Activated CD4-positive, alpha-beta T cell treated with anti-CD3 and anti-CD28 coated beads for 4 hours (primary cell): ENCODE measurements around the gene MAN1A1.
"Not testable (repeated sequence)": the region's sequence is repeated elsewhere in the genome, so short reads cannot be mapped to it uniquely, and the experiment has no call there.

Experiments used
- DNase-seq, 2 donors: peaks; one replicate each; pipeline ENCODE4 v3.0.0-alpha.2; 2020

The MAN1A1 gene

DNA sequence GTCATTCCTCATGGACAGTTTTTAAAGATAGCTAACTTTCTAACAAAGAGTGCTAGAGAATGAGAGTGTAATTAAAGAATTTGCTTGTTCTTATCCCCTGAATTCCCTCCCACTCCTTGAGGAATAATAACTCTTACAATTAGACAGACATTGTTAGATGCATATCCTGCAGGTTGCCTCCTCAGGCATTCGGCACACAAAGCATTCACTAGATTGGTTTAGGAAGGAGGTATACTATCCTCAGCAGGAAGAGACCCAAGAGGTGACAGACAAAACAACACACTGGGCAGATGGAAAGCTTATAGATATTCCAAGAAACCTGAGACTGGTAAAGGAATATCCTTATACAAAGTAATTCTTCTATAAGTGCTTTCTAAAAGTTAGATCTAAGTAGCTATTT, 162.0 kb downstream of the MAN1A1 start:
- DNase-seq: no peak

DNA sequence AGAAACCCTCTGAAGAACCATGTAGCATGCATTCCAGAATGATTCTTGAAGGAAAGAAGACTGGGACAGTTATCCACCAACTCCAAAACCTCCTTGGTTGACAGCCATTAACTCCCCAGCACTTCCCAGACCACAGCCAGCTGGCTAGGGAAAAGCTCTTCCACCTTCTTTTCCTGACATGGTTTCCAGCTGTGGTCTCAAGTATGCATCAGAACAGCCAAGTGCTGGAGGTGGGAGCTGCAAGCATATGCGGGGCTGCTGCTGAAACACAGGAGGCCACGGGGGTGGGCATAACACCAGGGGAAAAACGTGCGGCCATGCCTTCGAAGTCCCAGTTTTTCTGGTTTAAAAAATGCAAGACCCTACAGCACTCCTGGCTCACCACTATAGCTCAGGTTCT, 163.1 kb downstream of the MAN1A1 start:
- DNase-seq: no peak

DNA sequence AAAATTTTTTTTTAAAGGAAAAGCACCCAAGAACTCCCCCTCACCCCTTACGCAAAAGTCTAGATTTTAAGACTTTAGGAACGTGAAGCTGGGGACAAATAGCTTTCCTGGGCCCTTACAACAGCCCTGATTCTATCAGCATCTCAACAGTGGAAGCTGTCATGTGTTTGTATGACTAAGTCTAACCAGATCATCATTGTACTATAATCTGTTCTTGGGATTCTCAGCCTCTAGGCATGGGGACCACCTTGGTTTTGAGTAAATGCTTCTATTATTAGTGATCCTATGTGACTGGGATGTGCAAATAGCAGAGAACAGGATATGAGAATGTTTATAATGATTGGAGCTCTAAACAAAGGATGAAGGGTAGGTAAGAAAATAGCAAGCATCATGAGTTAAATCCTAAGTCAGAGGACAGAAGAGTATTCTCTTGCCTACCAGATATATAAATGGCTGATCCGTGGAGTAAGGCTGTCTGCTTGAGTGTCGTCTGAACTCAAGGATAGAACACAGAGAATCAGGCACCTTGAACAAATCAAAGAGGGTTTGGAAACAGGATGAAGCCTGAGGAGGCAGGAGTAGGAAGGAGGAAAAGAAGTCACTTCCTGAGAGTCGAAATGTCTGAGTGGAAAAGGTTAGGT, 165.4 kb downstream of the MAN1A1 start:
- no peak for DNase-seq

DNA sequence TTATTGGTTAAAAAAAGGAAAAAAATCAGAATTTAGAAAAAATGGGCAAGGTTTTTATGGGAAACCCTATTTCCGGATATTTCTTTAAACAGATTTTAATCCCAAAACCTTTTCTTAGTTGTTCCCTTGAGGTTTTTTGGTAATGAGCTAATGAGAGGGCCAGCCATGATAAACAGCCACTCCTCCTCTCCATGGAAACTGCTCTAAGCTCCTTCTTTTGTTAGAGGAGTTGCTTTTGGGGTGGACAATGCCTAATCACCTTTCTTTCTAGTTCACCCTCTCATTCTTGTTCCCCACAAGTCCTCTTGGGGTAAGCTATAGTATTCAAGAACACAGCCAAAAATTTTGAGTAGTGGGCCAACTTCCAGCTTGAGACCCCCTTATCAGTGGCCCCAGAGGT, 166.1 kb downstream of the MAN1A1 start:
- DNase-seq: no peak

DNA sequence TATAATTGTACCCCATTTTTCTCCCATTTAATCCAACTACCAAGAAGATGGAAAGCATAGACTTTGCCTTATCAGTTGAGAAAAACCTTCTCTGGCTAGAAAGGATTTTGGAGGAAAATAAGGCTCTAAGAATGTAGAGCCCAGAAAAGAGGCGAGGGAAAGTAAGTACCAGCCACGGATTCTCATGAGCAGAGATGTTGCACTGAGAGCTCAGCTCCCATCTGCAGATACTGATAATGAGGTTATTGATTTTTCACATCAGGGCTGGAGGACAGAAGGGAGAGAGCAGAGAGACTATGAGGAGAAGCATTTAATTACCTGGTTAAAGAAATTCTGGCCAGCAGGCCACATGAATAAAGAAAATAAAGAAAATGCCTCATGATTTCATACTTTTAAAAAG, 166.7 kb downstream of the MAN1A1 start:
- no peak for DNase-seq

DNA sequence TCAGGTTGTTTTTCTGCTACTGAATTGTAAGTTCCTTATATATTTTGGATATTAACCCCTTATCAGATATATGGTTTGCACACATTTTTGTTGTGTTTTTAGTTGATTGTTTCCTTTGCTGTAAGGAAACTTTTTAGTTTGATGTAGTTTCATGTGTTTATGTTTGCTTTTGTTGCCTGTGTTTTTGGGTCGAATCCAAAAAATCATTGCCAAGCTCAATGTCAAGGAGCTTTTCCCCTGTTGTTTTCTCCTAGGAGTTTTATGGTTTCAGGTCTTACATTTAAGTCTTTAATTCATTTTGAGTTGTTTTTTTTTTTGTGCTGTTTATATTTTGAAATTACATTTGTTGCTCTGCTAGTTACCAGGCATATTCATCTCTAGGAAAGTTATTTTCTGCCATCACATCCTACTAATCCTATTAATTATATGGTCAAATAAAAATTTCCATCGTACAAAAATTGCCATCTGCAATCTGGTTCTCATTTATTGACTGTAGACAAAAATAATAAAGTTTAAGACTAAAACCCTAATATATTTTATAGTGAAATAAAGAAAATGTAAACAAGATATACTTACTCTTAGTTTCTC, 167.3 kb downstream of the MAN1A1 start:
- no peak for DNase-seq

DNA sequence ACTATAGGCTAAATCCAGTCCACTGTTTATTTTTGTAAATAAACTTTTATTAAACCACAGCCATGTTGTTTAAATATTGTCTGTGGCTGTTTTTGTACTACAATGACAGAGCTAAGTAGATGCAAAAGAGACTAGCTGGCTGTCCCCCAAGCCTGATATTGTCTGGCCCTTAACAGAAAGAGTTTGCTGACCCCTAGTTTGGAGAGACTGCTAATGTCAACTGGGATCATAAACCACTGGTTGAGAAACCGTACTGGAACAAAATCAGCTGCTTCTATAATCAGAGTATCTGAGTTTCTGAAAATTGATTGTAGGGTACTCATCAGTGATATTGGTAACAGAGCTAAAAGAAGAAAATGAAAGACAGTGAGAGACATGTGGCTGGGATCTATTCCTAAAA, 168.5 kb downstream of the MAN1A1 start:
- DNase-seq: no peak

DNA sequence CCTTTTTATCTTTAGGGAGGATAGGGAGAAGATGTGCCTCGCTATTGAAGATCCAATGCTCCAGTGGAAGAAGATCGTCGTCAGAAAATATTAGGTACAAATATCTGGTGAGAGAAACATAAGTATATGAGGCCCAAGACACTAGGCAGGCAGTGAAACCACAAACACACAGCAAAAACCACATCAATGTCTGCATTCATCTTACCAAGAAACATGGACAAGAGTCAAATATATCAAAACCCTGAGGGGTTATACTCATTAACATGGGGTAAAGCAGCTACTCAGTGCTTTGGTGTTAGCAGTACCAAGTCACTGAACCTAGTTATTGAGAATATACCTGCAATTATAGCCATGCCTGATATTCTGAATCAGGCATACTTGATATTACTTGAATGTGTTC, 169.7 kb downstream of the MAN1A1 start:
- no peak for DNase-seq

DNA sequence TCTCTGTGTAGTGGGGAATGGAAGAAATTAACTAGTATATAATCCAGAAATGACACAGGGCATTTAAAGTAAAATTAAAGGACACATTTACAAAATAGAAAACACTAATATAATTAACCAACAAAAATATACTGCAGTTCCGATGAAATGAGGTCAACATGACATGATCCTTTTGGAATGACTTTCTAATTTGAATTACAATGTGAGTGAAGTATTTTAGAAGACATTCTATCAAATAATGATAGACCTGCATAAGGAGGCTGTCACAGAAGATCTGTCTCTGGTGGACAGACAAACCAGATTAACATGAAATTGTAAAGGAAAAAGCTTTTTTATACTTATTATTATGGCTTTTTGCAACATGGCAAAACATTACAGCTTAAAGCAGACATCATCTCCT, 170.5 kb downstream of the MAN1A1 start:
- DNase-seq: no peak

DNA sequence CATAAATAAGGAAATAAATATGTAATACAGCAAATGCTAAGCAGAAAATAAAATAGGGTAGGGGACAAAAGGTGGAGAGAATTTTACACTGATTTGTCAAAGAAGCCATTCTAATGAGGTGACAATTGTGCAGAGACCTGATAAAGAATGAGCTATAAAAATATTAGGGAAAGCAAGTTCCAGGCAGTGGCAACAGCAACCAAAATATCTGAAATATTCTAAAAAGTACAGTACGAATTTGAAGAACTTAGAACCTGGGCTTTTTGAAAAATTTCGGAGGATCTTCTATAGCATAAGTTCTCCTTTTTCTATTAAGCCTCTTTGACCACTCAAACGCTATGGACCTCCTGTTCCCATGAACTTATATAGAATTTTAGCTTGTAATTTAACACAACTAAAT, 173.1 kb downstream of the MAN1A1 start:
- no peak for DNase-seq

DNA sequence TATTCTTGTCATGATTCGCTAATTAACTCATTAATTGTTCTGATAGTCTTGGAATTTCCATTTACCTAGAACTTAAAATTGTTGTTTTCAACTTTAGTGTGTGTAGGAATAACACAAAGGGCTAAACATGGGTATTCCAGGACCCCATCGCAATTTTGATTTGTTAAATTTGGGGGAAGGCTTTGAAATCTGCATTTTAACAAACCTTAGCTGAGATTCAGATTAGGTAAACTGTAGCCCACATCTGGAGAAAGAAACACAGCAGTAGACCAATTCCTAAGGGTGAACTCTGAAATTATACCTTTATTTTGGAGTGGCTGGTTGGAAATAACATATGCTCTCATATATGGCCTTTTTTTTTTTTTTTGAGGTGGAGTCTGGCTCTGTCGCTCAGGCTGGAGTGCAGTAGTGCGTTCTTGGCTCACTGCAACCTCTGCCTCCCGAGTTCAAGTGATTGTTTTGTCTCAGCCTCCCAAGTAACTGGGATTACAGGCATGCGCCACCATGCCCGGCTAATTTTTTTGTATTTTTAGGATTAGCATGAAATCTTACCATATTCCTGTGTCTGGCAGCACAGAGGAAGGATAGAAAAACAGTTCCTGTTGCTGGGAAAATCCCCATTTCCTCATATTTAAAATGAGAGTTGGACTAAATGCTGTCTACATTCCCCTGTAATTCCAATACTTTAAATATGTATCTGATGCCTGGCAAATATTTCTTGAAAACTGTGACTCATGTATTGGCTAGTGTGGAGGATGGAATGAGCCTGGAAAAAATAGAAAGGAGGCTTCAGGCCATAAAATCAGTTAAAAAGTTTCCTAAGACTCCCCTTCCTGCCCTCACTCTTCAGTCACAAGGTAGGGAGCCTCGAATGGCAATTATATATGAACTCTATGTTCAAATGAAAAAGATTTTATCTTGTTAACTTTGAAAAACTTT, 174.4 kb downstream of the MAN1A1 start:
- DNase-seq: no peak

DNA sequence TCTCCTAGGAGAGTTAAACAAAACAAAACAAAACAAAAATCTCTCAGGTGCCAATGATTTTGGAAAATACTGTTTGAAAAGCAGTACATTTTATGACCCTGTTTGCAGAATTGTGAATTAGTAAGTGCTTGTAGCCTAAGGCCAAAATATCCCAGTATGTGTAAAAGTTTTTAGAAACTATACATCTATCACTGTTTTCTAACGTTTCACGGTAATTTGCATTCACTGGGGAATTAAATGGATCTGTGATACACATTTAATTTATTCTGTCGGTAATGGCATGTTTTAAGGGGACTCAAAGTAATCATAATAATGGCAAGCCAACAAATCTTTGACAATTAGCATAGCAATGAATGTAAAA, 175.5 kb downstream of the MAN1A1 start:
- DNase-seq: no peak

DNA sequence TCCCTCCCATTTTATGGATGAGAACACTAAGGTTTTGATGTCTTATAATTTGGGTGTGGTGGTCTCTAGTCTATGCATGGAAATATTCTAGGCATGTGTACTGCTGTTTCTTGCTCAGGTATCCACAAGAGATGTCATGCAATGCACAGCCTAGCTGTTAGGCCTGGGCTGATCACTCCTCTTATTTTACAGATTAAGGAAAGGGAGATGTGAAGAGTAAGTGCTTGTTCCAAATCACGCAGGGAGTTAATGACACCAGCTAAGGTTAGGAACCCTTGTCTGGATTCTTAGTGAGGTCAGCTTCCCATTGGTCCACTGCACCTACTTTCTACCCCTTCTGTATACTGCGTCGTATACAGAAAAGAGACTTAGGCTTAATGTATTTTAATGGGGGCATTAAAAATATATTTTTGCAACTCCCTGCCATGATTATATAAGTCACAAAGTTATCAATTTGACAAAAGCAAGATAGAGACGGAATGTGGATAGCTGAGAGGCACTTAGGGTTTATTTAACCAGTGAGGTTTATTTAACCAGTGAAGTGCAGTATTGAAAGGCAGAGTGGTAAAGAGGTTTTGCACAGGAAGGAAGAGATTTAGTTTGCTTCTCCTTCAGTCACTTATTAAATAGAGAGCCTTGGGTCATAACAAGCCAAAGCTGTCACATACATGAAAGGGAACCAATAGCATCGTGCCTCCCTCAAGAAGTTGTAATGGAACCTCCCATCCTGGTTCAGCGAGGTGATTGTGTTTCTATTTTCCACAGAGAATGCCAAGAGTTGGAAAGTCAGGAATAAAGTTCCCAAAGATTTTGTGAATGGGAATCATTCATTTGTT, 176.1 kb downstream of the MAN1A1 start:
- no peak for DNase-seq

DNA sequence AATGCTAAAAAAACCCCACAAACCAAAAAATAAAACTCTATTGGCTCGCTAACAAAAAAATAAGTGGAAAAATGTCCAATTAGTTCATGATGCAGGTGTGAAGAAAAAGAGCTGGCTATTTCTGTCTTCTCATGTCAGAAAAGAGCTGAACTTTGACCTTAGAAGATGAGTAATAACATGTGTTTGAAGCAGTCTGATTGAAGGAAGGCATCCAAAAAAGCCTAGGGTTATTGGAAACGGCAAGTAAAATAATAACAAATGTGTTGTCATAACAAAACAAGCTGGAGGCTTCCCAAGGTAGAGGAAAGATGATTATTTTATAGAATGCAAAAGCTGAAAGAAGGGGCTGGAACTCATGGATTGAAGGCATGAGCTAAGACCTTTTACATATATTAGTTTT, 176.7 kb downstream of the MAN1A1 start:
- no peak for DNase-seq

DNA sequence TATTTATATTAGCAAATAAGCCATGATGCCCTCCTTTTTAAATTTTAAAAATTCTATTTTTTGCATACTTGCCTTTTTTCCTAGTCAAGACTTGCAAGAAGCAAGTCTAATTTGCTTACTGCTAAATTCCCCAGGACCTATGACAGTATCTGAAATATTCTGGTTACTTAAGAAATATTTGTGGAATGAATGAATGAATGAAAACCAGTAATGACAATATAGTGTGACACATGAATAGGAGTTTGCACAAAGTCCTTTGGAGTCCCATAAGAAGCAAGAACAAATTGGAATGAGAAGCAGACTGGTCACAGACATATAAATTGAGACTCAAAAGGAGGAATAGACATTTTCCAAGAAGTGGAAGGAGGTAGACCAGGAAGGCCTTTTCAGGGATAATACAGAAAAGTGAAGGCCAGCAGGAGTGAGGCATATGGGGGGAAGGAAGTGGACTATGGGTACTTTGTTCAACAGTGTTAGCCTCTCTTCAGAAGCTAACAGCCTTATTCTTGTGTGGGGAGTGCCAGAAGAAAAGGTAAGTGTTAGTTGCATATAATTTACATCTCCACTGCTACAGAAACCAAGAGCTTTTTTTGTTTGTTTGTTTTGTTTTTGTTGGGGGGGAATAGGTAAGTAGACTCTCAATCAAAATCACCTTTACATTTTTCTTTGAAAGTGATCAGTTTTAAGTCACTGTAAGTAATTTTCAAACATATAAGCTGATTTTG, 177.5 kb downstream of the MAN1A1 start:
- no peak for DNase-seq

DNA sequence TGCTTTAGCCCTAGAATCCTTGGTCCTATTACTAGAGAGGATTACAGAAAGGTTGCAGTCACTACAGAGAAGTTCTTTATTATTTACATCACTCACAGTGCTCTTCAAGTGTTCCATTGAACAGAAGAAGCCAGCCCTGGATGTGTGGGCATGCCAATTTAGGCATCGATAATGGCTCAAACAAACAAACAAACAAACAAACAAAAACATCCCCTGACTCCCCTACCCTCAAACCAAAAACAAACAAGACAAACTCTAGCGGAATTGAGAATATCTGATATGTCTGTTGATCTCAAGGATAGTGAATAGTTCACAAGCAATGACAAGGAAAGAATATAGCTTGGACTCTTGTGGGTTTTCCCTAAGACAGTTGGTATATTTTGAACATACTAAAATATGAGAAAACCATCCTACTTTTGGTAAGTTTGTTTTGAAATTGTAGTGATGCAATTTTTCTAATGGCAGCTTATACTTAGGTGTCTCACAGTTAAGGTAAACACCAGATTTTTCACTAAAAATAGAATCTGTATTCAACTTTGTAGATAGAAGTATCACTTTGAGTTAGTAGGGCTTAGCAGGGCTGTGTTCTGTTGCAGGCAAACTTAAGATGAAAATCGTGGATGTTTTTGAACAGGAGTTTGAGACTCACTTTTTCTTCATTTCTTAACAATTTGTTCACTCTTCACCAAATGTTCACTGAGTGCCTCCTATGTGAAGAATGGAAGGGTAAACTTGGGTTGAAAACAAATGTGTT, 178.3 kb downstream of the MAN1A1 start:
- no peak for DNase-seq

DNA sequence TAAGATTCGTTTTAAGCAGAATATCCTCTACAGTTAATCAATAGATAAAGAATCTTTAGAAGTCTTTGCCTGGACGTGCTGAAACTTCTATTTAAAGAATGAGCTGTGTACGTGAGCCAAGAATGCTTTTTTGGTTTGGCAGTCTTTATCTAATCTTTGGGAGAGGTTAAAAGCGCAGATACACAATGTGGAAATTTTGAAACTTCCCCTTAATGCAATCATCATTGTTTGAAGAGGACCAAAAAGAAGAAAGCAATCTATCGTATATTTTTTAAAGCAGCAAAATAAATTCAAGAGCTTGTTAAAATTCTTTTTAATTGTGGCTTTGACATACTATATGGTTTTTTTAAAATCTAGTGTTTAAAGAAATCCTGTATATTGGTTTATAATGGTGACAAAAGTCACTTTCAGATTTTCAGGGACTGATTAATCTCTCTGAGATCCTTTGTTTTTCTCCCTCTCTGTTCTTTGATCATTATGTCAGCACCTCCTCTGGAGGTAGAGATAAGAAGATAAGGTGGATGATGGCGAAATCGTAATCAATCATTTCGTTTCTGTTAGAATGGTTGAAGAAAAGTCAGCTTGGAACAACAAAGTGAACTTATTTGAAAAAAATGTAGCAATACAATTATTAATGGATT, 179.0 kb downstream of the MAN1A1 start:
- no peak for DNase-seq

DNA sequence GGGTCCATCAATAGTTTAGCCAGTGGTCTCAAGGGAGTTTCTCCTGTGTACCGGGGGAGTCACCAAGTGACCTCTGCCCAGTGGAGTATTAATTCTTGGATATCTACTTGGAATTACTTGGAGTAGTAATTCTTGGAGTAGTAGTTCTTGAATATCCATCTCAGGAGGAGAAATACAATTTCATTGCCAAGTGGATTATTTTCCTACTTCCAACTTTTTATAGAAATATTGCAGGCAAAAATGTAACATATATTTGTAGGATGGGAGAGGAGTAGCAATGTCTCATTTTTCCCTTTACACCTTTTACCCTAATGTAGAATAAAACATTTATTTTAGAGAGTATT, 179.5 kb downstream of the MAN1A1 start:
- DNase-seq: no peak

DNA sequence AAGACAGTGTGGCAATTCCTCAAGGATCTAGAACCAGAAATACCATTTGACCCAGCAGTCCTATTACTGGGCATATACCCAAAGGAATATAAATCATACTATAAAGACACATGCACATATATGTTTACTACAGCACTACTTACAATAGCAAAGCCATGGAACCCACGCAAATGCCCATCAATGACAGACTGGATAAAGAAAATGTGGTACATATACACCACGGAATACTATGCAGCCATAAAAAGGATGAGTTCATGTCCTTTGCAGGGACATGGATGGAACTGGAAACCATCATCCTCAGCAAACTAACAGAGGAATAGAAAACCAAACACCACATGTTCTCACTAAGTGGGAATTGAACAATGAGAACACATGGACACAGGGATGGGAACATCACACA, 180.2 kb downstream of the MAN1A1 start:
- not testable (repeated sequence) for DNase-seq

DNA sequence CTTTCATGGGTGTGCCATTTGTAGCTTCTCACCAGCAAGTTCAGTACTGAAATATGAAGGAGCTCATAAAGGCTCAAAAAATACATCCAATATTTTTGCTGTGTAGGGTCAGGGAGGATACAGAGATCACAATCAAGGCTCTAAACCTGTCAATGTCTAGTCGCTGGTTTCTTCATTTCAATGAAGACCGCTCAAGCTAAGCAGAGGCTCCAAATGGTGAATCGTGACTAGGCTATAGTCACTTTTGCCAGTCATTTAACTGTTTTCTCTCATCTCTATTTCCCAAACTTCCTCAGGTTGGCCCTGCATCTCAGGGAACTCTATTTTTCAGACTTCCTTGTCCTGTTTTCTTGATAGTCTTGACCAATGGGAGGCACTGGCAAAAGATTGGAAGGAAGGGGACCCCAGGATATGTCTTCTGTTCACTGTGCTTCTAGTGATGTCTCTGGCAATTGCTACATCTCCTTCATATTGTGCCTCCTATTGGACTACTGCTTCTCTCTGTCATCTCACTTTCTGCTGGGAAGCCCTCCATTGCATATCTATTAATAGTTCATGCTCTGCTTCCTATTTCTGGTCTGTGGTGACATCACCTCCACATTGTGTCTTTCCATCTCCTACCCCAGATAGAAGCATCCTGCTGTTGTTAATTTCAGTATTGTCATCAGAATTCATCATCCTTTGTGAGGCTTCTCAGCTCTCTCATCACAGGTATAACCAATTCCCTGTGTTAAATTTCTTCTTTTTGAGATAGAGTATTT, 183.4 kb downstream of the MAN1A1 start:
- DNase-seq: no peak

DNA sequence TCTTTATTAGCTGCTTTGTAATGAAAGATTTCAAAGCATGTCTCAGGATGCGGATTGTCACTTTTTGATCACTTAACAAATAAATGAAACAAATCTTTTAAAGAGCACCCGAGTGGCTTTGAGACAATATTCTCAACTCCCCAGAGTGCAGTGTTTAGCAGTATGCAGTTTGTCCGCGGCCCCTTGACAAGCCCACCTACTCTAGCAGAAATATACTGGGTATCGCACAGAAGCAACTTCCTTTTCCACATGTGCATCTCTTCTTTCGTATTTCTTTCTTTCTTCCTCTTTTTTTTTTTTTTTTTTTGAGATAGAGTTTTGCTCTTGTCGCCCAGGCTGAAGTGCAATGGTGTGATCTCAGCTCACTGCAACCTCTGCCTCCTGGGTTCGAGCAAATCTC, 186.6 kb downstream of the MAN1A1 start:
- DNase-seq: no peak
